RKO (cell line): Measurements from ENCODE around the gene CTDSP2.
"Not testable (repeated sequence)": the region's sequence is repeated elsewhere in the genome, so short reads cannot be mapped to it uniquely, and the experiment has no call there.

Source experiments
- DNase-seq: peaks from one replicate; pipeline ENCODE4 v3.0.0-alpha.2; 2016; ENCODE audit warnings: low spot score

Gene CTDSP2

DNA sequence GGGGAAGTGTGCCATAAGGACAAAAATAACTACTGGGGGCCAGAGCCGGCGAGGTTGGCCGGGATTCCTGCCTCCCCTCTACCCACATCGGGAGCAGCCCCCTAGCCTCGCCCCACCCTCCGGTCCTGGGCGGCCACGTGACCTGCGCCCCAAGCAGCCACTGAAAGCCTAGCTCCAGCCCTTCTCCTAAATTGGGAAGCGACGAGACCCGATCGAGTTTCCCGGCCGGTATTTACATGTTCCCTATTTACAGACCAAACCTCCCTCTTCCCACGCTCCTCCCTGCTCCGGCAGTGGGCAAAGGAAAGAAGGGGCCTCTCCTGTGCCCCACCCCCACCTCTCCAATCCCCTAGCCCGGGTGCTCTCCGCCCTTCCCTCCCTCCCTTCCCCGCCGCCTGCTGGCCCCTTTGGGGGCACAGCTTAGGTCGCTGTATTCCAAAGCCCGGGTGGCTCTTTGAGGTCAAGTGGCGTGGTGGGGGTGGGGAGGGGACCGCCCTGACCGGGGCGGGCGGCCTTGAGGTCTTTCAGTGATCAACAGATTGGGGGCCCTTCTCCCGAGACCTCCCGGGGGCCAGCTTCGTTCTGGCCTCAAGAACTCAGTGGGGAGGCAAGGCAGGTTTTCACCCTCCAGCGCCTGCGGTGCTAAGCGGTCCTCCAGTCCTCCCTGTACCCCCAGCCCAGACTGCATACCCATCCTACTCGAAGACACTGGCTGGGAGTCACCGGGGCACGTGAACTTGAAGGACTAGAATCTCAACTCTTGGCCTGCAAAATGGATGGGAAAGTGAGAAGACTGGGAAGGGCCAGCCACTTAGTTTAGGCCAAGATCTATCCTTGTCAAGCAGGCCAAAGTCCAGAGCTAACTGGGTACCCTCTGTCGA, 6.3 kb upstream of the CTDSP2 start:
- no peak for DNase-seq

DNA sequence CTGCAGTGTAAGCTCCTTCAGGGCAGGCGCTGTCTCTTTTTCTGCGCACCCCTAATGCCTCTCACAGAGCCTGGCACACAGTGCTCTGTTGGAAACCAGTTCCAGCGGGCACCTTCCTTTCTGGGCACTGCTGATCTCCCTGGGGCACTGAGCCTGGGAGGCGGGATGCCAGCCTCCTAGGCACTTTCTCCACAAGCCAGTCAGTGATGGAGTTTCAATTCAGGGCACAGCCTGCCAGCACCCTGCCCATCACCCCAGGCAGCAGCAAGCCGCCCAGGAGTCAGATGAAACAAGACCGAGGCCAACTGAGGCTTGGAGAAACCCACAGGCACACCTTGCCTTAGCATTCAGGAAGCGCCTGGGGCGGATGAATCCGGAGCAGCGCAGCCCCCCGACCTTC, 5.7 kb upstream of the CTDSP2 start:
- no peak for DNase-seq

DNA sequence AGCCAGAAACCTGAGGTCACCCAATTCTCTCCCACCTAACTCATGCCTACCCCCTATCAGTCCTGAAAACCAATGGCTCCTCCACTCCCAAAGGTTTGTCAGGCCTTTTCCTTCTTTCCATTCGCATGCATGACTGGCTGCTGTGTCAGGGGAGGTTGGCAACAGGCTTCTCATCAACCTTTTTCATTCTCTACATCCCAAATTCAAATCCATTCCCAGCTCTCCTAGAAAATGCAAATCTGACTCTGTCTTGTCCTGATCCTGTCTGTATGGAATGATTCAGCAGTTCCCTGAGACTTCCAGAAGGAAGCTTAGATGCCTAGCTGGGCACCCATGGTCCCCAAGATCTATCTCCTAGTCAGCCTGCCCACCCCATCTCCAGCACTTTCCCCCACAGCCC, 5.0 kb upstream of the CTDSP2 start:
- DNase-seq = no peak

DNA sequence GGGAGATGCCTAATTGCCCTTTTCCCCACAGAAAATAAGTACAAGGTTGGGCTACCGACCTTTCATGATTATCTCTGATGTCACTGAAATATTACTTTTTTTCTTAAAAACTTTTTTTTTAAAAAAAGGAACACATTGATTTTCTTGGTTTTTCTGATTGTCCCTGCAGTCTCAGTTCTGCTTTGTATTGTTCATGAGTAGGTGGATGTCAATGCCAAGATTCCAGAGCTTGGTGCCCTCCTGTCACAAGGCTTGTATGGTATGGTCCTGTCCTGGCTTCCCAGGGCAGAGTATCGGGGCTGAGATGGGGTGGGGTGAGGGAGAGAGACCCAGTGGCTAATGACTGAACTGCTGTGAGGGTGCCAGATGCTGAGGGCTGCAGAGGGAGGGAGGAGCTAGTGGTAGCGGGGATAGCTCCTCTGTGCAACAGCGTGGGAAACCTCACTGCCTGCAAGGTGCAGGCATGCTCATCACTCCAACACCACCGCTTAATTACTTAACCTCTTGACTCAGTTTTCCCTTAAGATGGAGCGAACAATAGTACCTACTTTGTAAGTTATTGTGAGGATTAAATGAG, 4.4 kb upstream of the CTDSP2 start:
- no peak for DNase-seq

DNA sequence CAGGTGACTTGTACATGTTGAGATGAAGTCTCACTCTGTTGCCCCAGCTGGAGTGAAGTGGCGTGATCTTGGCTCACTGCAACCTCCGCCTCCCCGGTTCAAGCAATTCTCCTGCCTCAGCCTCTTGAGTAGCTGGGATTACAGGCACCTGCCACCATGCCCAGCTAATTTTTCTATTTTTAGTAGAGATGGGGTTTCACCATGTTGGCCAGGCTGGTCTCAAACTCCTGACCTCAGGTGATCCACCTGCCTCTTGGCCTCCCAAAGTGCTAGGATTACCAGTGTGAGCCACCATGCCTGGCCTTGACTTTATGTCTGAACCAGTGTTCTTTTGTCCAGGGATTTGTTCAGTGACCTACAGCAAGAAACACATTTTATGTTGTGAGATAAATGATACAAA, 2.9 kb upstream of the CTDSP2 start:
- not testable (repeated sequence) for DNase-seq

DNA sequence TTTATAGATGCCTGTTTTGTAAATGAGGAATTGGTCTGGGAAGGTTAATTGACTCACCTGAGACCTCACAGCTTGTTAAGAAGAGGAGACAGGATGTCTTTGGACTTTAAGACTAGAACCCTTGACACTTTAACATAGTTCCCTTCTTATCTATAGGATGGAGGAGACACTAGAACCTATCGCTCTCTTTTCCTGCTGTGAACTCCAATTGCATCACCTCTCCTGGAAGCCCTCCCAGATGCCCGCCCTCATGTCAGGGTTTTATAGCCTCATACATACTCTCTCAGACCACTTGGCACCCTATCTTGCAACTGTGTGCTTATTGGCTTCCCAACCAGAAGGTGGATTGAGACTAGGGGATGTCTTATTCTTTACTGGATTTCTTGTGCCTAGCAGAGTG, 2.5 kb upstream of the CTDSP2 start:
- DNase-seq = no peak

DNA sequence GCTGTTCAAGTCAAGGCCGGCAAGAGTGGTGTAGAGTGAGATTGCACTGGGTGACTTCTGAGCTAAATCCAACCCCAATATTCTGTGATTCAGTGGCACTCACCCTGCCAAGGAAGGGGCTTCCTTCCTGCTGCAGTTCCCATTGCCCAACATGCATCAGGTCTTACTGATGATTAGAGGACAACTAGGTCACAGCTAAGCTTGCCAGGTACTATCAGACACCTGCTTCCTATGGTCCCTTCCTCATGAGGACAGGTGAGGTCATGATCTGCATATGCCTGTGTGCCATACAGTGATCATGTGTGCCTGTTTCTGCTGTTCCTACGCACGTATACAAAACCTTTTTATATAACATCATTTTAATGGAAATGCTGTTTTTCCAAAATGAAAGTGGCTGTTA, 1.7 kb upstream of the CTDSP2 start:
- no peak for DNase-seq

DNA sequence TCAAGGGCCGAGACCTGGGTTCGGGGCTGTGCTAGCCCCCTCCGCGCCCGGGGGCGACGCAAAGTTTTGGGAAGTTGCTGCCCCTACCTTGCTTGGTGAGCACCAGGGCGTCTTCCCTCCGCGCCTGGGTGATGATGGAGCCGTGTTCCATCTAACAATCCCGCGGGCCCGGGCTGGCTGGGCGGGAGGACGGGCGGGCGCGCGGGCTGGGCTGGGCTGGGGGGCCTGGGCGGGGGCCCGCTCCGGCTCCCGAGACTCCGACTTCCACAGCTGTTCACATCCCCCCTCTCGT, 298 bp downstream of the CTDSP2 start:
- DNase-seq = peak; percentile 38

DNA sequence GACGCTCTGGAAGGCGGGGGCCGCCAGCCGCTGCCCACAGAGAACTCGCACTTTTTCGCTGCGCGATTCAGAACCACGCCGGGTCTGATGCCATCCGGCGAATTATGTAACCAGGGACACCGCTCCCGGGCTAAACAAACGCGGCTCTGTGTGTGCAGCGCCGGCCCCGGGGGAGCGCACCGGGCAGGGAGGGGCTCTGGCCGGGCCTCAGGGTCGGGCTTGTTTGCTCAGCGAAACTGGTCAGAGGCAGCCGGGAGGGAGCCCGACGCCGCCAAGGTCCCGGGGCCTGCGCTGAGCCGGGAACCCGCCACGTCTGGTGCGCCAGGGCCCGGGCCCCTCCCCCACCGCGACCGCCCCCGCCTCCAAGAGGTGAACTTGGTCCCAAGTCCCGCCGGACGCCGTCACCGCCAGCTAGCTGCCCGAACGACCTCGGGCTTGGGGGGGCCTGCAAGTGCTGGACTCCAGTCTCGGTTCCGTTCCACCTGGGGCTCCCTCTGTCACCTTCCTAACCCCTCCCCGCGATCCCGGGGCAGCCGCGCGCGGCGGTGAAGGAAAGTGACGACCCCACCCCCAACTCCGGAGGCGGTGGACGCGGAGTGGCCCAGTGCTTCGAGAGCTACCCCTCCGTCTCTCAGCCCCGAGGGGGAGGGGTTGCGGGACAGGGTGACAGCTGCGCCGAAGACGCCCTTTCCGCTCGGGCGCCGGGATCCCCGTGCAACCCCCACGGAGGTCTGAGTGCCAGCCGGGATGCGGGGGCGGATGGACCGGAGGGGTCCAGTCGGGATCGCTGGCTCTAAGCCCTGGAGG, 848 bp downstream of the CTDSP2 start:
- DNase-seq = peak; percentile 68

DNA sequence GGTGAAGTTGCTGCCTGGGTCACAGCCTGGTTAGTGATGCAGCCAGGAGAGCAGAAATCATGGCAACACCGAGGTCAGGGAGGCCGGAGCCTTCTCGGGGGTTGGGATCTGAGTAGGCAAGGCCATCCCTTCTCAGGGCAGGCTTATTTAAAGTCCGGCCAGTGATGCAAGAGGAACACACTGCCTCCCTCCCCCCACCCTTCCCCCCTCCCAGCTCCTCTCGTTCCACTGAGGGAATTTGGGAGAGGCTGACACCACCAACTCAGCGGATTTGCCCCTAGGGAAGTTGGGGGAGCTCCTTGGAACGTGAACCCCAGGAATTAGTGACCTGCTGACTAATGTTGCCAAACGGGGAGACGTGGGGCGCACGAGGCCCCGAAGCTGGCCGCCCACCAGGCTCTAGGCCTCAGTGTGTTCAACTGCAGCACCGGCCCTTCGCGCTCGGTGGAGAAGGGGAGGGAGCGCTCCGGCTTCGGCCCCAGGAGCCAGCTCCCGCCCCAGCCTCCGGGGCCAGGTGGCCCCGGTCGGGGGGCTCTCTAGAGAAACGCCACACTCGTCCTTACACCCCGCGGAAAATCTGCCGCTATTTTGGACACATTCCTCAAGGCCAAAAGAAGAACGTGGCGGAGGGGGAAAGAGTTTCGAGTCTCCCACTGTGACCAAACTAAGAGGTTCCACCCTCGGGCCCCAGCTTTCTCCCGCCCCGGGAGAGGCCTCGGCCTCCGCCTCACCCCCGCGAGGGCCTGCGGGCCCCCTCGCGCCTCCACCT, 1.6 kb downstream of the CTDSP2 start:
- peak; percentile 88 for DNase-seq

DNA sequence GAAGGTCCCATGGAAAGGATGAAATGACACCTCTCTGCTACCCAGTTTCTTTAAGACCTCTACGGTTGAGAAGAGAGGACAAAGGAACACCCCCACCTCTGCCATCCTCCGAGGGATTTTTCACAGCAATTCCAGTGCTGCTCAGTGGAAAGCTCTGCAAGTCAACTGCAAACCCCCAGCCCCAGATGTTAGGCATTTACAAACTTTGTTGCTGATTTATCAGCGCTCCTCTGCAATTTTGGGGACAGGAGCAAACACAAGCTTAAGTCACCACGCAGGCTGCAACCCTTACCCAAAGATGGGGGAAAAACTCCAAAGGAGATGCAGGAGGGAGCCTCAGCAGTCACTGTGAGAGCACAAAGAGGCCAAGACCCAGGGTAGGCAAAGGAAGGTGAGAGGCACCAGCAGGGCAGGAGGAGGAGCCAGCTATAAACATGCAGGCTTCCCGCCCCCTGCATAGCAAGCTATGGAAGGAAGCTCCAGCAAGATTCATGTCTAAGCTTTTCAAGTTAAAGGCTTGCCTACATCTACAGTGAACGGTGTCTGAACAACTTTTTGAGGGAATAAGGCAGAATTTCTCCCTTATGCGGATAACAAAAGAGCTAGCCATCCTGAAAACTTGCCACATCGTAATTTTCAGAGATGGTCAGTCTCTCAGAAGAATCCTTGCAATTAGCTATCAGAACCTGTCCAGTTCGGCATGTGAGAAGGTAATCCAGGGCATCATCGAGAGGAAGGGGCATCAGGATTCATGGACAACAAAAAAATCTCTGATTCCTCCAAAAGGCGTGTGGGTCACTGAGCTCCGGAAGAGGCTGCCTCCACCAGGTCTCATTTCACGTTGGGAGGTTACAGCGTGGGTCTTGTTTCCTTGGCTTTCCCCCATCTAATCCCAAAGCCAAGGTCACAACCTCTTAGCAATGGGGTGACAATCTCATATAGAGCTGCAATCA, 3.9 kb downstream of the CTDSP2 start:
- no peak for DNase-seq

DNA sequence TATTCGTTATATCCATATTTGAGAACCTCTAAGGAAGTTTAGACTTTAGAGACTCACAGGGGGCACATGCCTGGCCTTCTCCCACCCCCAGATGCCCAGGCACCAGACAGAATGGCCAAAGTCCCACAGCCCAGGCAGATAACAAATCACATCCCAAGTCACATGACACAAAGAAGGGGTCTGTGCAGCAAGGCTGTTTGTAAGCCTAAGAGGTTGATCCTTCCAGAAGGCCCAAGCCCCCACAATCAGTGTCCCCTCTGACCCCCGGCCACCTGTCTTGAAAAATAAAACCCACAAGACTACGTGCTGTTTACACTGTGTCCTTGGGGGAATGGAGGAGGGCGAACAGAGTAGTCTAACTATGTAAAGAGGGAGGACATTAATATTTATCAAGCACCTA, 5.1 kb downstream of the CTDSP2 start:
- no peak for DNase-seq

DNA sequence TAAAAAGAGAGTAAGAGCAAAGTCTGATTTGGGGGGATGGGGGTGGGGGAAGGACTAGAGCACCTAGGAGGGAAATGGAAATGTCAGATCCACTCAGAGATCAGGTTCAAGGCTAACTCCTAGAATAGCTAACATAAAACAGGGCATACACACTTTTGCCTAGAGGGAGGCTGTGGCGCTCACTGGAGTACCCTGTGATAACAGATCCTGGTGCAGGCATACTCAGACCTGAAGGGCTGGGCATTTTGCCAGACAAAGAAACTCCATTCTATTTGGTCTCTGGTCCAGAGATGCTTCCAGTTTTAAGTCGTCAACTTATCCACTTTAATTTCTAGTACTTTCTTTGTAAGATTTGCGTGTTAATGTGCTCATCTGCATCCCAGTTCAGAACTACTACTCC, 5.8 kb downstream of the CTDSP2 start:
- no peak for DNase-seq

DNA sequence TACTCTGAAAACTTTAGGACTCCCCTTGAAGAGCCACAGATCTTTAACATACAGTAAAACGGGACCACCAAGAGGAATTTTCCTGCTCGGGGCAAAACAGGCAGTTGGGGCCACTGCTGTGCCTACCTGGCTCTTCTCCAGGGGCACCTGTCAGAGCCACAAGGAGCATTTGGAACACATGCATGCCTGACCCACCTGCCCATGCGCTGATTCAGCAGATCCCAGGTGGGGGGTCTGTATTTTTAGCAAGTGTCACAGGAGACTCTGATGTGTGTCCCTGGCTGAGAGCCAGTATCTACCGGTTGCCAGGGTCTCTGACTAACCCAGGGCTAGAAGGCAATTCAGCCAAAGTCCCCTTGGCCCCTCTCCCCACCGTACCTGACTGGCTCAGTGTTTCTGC, 6.5 kb downstream of the CTDSP2 start:
- DNase-seq = no peak

DNA sequence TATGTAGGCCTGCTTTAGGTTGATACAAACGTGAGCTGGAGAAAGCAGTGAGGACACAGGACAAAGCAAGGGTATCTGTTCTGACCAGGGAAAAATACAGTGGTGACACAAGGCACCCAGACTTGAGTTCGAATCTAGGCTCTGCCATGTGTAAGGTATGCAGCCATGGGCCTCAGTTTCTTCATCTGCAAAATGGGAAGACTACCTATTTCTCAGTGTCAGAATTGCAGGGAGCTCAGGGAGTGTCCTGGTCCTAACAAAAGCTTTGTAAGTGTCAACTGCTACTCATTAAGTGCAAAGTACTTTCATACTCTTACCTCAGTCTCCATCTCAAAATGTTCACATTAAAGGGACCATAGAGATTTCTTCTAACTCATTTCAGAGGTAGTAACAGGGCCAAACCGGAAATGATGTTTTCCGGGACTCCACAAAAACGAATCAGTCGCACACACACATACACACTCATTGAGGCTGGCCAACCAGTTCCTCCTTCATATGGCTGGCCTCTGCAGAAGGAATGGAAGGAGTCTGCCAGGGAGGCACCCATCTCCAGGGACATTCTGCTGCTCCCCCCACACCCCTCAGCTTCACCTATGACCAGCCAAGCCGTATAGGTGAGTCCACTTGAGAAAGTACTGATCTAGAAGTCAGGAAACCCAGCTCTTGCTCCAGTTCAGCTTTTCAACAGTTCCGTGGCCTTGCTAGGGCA, 7.8 kb downstream of the CTDSP2 start:
- no peak for DNase-seq

DNA sequence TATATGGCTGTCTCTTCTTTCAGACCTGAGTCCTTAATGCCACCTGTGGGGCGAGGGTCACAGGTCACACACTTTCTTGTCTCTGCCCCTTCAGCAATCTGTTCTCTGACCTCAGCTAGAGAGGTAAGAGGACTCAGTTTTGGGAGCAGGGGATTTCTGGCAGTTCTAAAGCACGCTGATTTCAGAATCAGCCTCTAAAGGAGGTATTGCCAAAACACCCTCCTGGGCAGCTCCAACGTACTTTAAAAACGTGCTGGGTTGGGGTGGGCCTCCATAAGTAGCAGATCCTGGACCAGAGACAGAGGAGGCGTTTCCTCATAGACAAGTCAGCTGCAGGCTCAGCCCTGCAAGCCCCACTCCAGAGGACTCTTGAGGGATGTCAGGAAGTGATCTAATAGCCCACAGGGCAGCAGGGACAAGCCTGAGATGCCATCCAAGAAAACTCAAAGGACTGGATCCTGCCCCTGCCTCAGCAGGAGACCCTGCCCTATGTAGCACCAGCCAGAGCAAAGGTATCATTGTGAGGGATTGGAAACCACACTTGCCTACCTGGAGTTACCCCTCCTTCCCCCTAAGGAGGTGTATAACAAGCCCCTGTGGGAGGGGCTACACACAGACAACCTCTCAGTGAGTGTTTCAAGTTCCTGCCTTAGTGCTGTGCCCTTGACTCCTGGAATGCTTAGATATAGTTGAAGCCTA, 8.5 kb downstream of the CTDSP2 start:
- peak; percentile 18 for DNase-seq

DNA sequence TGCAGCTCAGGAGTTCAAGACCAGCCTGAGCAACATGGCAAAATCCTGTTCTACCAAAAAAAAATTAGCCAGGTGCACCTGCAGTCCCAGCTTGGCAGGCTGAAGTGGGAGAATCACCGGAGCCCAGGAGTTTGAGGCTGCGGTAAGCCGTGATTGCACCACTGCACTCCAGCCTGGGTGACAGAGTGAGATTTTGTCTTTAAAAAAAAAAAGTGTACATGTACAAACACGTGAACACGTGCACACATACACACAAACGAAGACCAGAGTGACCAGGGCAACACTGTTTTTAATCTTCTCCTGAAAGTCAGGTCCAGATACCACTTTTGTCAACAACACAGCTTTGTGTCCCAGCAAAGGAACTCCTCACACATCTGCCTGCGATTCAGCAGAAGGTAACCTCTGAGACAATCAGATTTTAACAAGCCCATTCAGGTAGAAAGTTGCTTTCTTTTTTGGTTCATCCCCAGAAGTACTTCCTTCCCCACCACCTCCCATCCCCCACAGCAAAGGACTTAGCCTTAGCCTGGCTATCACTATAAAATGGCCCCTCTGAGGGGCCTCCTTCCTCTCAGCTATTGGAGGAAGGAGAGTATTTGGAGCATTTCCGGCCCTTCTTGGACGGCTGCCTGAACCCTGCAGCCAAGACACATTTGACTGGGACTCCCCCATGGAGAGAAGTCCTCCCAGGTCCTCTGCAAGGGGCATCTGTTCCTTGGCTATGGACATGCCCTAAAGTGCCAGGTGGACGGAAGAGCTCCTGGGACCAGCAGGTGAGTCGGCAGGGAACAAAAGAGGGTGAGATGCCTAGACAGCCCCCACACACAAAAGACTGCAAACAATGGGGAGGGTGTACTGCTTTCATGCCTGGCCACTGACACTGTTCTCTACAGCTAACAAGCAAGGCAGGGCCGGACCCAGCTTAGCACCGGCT, 9.8 kb downstream of the CTDSP2 start:
- no peak for DNase-seq

DNA sequence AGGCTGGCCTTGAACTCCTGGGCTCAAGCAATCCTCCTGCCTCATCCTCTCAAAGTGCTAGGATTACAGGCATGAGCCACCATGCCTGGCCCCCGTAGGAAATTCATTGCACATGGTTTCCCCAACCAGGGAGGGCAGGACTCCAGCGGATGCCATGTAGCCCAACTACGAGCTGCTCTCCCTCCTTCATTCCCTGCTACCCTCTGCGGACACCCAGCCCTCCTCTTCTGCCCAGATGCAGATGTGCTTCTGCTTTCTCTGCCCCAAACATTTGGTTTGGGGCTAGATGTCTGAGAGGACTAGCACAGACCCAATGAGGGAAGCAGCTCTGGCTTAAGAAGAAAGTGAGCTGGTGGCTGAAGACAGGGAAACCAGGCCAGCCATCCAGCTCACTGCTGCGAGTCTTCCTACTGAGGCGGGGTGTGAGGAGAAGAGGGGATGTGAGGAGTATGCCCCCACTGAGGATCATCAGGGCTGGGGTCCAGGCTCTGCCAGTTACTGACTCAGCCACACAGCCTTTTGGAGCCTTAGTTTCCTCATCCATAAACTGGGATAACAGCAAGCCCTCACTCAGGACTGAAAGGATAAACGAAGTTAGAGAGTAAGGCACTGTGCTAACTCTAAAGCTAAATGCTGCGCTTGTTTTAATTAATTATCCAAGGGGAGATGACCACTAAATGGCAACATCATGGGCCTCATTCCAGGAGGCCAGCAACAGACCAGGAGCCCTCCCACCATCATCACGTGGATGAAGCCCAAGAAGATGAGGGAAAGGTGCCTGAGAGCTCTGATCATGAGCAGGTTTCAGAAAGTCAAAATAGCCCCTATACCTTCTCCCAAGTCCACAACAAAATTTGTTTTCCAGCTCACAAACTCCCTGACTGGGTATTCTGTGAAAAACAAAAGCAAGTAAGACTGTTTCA, 10.9 kb downstream of the CTDSP2 start:
- DNase-seq = no peak
